ENCODE results near the gene DDI1. TPM values are rescaled to one million over a fixed set of nuclear protein-coding genes. Genes with fewer than 3 reads are reported as not detected.

The DDI1 gene
- total RNA-seq, 6 experiments from 2014 or later: not detected

GRCh38 chr11:104001561-104002056, 34.8 kb upstream of the DDI1 start:
- H3K9me3 Mint-ChIP-seq: no peaks in the 10 kb centered on the region
- no peak overlapping the region for H3K27ac Mint-ChIP-seq
- no peak for DNase-seq
- no peak overlapping the region for H3K4me3 Mint-ChIP-seq
- H3K27me3 Mint-ChIP-seq (ENCODE audit: insufficient read depth): peaks cover 1% of the 10 kb centered on the region; the same call in 1 of the 2 replicates
- H3K4me1 Mint-ChIP-seq (ENCODE audit: low read depth): peaks cover 29% of the 10 kb centered on the region
- no peaks in the 10 kb centered on the region for H3K36me3 Mint-ChIP-seq (ENCODE audit: low read depth)
- no peak for TF ChIP-seq CTCF (IDR thresholded peaks at IDR 0.05)

- peak overlapping the region; percentile 28; the same call in 1 of the 2 replicates for H3K27ac Mint-ChIP-seq
- peak; percentile 16 for DNase-seq
- H3K4me3 Mint-ChIP-seq: no peak overlapping the region
- TF ChIP-seq CTCF (IDR thresholded peaks at IDR 0.05): no peak
- no peaks in the 10 kb centered on the region for H3K36me3 Mint-ChIP-seq (ENCODE audit: low read depth)
- H3K4me1 Mint-ChIP-seq (ENCODE audit: low read depth): peaks cover 29% of the 10 kb centered on the region
- H3K27me3 Mint-ChIP-seq (ENCODE audit: insufficient read depth): peaks cover 1% of the 10 kb centered on the region; the same call in 1 of the 2 replicates
- no peaks in the 10 kb centered on the region for H3K9me3 Mint-ChIP-seq
These were observed 32.9 kb upstream of the DDI1 start for GRCh38 chr11:104003491-104003890.

- Mint-ChIP-seq H3K36me3 (ENCODE audit: low read depth) (no peaks in the 10 kb centered on the region), H3K4me3 (no peak overlapping the region), H3K9me3 (no peaks in the 10 kb centered on the region), H3K27me3 (ENCODE audit: insufficient read depth) (peaks cover 1% of the 10 kb centered on the region; the same call in 1 of the 2 replicates), H3K4me1 (ENCODE audit: low read depth) (peaks cover 29% of the 10 kb centered on the region), H3K27ac (no peak overlapping the region)
- no peak for TF ChIP-seq CTCF (IDR thresholded peaks at IDR 0.05)
- DNase-seq: peak; percentile 17
These were observed 31.1 kb upstream of the DDI1 start for GRCh38 chr11:104005234-104005855.

- no peak for DNase-seq
- Mint-ChIP-seq H3K27me3 (ENCODE audit: insufficient read depth) (no peaks in the 10 kb centered on the region), H3K4me1 (ENCODE audit: low read depth) (peaks cover 12% of the 10 kb centered on the region; the same call in 1 of the 2 replicates), H3K27ac (no peak overlapping the region), H3K4me3 (no peak overlapping the region), H3K9me3 (peaks cover 5% of the 10 kb centered on the region; the same call in 1 of the 2 replicates), H3K36me3 (ENCODE audit: low read depth) (no peaks in the 10 kb centered on the region)
- TF ChIP-seq CTCF (IDR thresholded peaks at IDR 0.05): no peak
These were observed 26.7 kb upstream of the DDI1 start for GRCh38 chr11:104009744-104010143.

GRCh38 chr11:104011044-104011443, 25.4 kb upstream of the DDI1 start:
- no peak for TF ChIP-seq CTCF (IDR thresholded peaks at IDR 0.05)
- Mint-ChIP-seq H3K27ac (no peak overlapping the region), H3K4me1 (ENCODE audit: low read depth) (no peaks in the 10 kb centered on the region), H3K9me3 (peaks cover 5% of the 10 kb centered on the region; the same call in 1 of the 2 replicates), H3K4me3 (no peak overlapping the region), H3K27me3 (ENCODE audit: insufficient read depth) (no peaks in the 10 kb centered on the region), H3K36me3 (ENCODE audit: low read depth) (no peaks in the 10 kb centered on the region)
- DNase-seq: no peak
